KG1 (cell line): Measurements from ENCODE around the gene KIR2DL3.

Experiments used
- DNase-seq: peaks from one replicate; lab custom pipeline; 2025; lab: John Stamatoyannopoulos, UW

Gene KIR2DL3

DNA sequence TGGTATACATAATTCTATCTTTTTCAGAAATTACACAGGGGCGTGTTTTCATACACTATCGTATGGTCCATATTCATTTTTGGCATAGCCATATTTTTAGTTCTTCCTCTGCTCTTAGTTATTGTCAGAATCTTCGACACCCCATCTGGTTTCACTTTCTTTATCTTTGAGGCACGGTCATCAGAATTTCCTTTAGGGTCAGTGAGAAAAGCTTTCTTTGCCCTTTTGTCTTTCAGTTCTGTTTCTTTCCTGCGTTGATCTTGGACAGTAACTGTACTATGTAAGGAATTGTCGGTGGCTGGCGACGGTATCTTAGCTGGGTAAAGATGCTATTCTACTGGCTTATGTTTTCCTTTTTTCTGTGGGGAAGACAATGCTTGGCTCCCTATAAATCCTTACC lies 54.5 kb downstream of the KIR2DL3 start:
- no peak for DNase-seq

- DNase-seq = no peak
These were observed 57.4 kb downstream of the KIR2DL3 start for GRCh38 chr19:54795758-54796157.
